ENCODE data around the gene TFG. TPM values are rescaled to one million over a fixed set of nuclear protein-coding genes. Genes with fewer than 3 reads are reported as not detected.

The TFG gene
- total RNA-seq, 4 donors from 2014 or later = 36.6 to 133 (median 61.7) TPM

- Histone ChIP-seq H3K27me3 (peaks cover 0 to 9% of the 10 kb centered on the region in 2 donors), H3K27ac (no peak overlapping the region), H3K9me3 (no peaks in the 10 kb centered on the region), H3K36me3 (no peaks in the 10 kb centered on the region), H3K4me3 (no peak overlapping the region), H3K4me1 (no peaks in the 10 kb centered on the region)
- intact Hi-C loops (cut with DNase I; ENCODE audit: low total_unique reads) = no loop called here
- no peak for DNase-seq
- TF ChIP-seq, protein P1, sequence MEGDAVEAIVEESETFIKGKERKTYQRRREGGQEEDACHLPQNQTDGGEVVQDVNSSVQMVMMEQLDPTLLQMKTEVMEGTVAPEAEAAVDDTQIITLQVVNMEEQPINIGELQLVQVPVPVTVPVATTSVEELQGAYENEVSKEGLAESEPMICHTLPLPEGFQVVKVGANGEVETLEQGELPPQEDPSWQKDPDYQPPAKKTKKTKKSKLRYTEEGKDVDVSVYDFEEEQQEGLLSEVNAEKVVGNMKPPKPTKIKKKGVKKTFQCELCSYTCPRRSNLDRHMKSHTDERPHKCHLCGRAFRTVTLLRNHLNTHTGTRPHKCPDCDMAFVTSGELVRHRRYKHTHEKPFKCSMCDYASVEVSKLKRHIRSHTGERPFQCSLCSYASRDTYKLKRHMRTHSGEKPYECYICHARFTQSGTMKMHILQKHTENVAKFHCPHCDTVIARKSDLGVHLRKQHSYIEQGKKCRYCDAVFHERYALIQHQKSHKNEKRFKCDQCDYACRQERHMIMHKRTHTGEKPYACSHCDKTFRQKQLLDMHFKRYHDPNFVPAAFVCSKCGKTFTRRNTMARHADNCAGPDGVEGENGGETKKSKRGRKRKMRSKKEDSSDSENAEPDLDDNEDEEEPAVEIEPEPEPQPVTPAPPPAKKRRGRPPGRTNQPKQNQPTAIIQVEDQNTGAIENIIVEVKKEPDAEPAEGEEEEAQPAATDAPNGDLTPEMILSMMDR (IDR thresholded peaks at IDR 0.05) = no peak
Observed at GRCh38 chr3:100696161-100696560, 13.1 kb upstream of the TFG start.

GRCh38 chr3:100697172-100697571, 12.1 kb upstream of the TFG start:
- no peak for TF ChIP-seq POLR2A (IDR thresholded peaks at IDR 0.05)
- TF ChIP-seq, protein P1 (IDR thresholded peaks at IDR 0.05) = no peak
- intact Hi-C loops (cut with DNase I; ENCODE audit: low total_unique reads) = no loop called here
- H3K27ac ChIP-seq = no peak overlapping the region

DNA sequence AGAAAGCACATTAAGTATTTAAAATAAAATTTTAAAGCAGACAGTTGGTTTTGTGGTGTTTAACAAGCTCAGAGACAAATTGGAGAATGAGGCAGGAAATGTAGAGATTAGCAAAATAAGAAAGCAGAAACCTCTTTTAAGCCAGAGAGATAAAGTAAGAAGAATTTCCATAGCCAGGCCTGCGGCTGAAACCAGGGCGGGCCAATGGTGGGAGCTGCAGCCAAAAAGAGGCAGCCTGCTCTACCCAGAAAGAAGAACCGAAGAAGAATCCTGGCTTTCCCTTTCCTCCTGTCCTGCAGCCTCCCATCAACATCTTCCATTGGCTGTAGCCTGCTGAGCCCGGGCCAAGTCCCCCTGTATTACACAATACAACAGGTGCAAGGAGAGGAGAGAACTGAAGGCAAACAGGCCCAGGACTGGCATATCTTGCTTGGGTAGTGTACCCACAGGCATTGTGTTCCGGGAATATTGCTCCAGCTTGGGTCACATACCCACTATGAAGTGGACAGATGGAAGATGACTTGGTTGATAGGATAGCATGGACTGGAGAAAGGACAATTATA, 11.5 kb upstream of the TFG start:
- intact Hi-C loops (cut with DNase I; ENCODE audit: low total_unique reads) = no loop called here
- Histone ChIP-seq H3K4me3 (no peak overlapping the region), H3K9me3 (no peaks in the 10 kb centered on the region), H3K27ac (no peak overlapping the region), H3K4me1 (no peaks in the 10 kb centered on the region), H3K36me3 (no peaks in the 10 kb centered on the region), H3K27me3 (peaks cover 0 to 10% of the 10 kb centered on the region in 2 donors)
- no peak for TF ChIP-seq POLR2A (IDR thresholded peaks at IDR 0.05)
- TF ChIP-seq, protein P1 (IDR thresholded peaks at IDR 0.05) = no peak
- no peak for DNase-seq

More at GRCh38 chr3:100697172-100697571, 12.1 kb upstream of the TFG start:
- Histone ChIP-seq H3K4me3 (no peak overlapping the region), H3K4me1 (no peaks in the 10 kb centered on the region), H3K9me3 (no peaks in the 10 kb centered on the region), H3K36me3 (no peaks in the 10 kb centered on the region), H3K27me3 (peaks cover 0 to 10% of the 10 kb centered on the region in 2 donors)
- DNase-seq = no peak

GRCh38 chr3:100698736-100699135, 10.6 kb upstream of the TFG start:
- no peak for TF ChIP-seq POLR2A (IDR thresholded peaks at IDR 0.05)
- TF ChIP-seq, protein P1 (IDR thresholded peaks at IDR 0.05) = no peak
- Histone ChIP-seq H3K4me3 (no peak overlapping the region), H3K27me3 (peaks cover 0 to 10% of the 10 kb centered on the region in 2 donors), H3K36me3 (no peaks in the 10 kb centered on the region), H3K4me1 (no peaks in the 10 kb centered on the region), H3K9me3 (no peaks in the 10 kb centered on the region), H3K27ac (no peak overlapping the region)
- intact Hi-C loops (cut with DNase I; ENCODE audit: low total_unique reads) = no loop called here
- no peak for DNase-seq

- peaks cover 0 to 10% of the 10 kb centered on the region in 2 donors for H3K27me3 ChIP-seq
- H3K9me3 ChIP-seq = no peaks in the 10 kb centered on the region
- no peaks in the 10 kb centered on the region for H3K4me1 ChIP-seq
- H3K36me3 ChIP-seq = no peaks in the 10 kb centered on the region
- DNase-seq = no peak
- intact Hi-C loops (cut with DNase I; ENCODE audit: low total_unique reads) = no loop called here
- H3K4me3 ChIP-seq = no peak overlapping the region
- no peak for TF ChIP-seq POLR2A (IDR thresholded peaks at IDR 0.05)
- TF ChIP-seq, protein P1 (IDR thresholded peaks at IDR 0.05) = no peak
- H3K27ac ChIP-seq = no peak overlapping the region
Observed at GRCh38 chr3:100700708-100701107, 8.6 kb upstream of the TFG start.

Data from uterus (tissue), 4 donors.